SK-N-SH treated with all-trans-retinoic acid at 6 μM for 48 hours (cell line): ENCODE data around the gene PARP8.

Experiments used
- ATAC-seq: fragments of 200-7000 bp; cut with Tn5 transposase; 3 replicates; pipeline ENCODE4 v1.9.1; 2020; ENCODE audit warnings: mild to moderate bottlenecking, moderate library complexity
- ARNTL ChIP-seq: fragments of 450-650 bp; formaldehyde crosslinking; IDR thresholded peaks from 2 replicates; pipeline ENCODE4 v1.5.0; 2020; ENCODE audit warnings: low read depth, mild to moderate bottlenecking, moderate library complexity, borderline replicate concordance
- BACH2 ChIP-seq: fragments of 250-450 bp; sonication (Bioruptor Pico); IDR thresholded peaks from 2 replicates; pipeline ENCODE4 v1.9.0; 2021; ENCODE audit warnings: mild to moderate bottlenecking, borderline replicate concordance
- CSDC2 ChIP-seq: fragments of 250-450 bp; sonication (Bioruptor Pico); IDR thresholded peaks from 2 replicates; pipeline ENCODE4 v1.5.0; 2020; ENCODE audit warnings: mild to moderate bottlenecking, moderate library complexity
- ESRRG ChIP-seq: fragments of 250-450 bp; sonication (Bioruptor Pico); IDR thresholded peaks from 2 replicates; pipeline ENCODE4 v1.6.1; 2021; ENCODE audit warnings: mild to moderate bottlenecking
- GLIS3 ChIP-seq: fragments of 250-450 bp; sonication (Bioruptor Pico); IDR thresholded peaks from 2 replicates; pipeline ENCODE4 v1.5.0; 2020; ENCODE audit warnings: mild to moderate bottlenecking, moderate library complexity
- ISL1 ChIP-seq: fragments of 250-450 bp; sonication (Bioruptor Pico); IDR thresholded peaks from 2 replicates; pipeline ENCODE4 v2.1.2; 2022; ENCODE audit warnings: mild to moderate bottlenecking, moderate library complexity
- OSR1 ChIP-seq: fragments of 250-450 bp; sonication (Bioruptor Pico); IDR thresholded peaks from 2 replicates; pipeline ENCODE4 v1.8.0; 2022; ENCODE audit warnings: moderate library complexity, mild to moderate bottlenecking, inconsistent platforms
- PPARA ChIP-seq: fragments of 250-450 bp; sonication (Bioruptor Pico); IDR thresholded peaks from 2 replicates; pipeline ENCODE4 v1.5.0; 2020; ENCODE audit warnings: mild to moderate bottlenecking, borderline replicate concordance
- RARB ChIP-seq: fragments of 250-450 bp; sonication (Bioruptor Pico); IDR thresholded peaks from 2 replicates; pipeline ENCODE4 v1.8.0; 2021; ENCODE audit warnings: mild to moderate bottlenecking, moderate library complexity
- TCF4 ChIP-seq: fragments of 250-450 bp; sonication (Bioruptor Pico); IDR thresholded peaks from 2 replicates; pipeline ENCODE4 v1.8.0; 2021; ENCODE audit warnings: mild to moderate bottlenecking, moderate library complexity, borderline replicate concordance
- ZC3H10 ChIP-seq: fragments of 250-450 bp; sonication (Bioruptor Pico); IDR thresholded peaks from 2 replicates; pipeline ENCODE4 v1.5.1; 2021; ENCODE audit warnings: mild to moderate bottlenecking, moderate library complexity
- ZFP3 ChIP-seq: fragments of 250-450 bp; sonication (Bioruptor Pico); IDR thresholded peaks from 2 replicates; pipeline ENCODE4 v1.5.0; 2020; ENCODE audit warnings: mild to moderate bottlenecking, moderate library complexity
- ZFP30 ChIP-seq: fragments of 450-650 bp; formaldehyde crosslinking; IDR thresholded peaks from 2 replicates; pipeline ENCODE4 v1.5.0; 2022; ENCODE audit warnings: mild to moderate bottlenecking, moderate library complexity
- ZNF70 ChIP-seq: fragments of 450-650 bp; formaldehyde crosslinking; IDR thresholded peaks from 2 replicates; pipeline ENCODE4 v1.5.0; 2020; ENCODE audit warnings: mild to moderate bottlenecking, moderate library complexity
- ZNF8 ChIP-seq: fragments of 450-650 bp; formaldehyde crosslinking; IDR thresholded peaks from 2 replicates; pipeline ENCODE4 v1.5.0; 2020; ENCODE audit warnings: mild to moderate bottlenecking, moderate library complexity
- TF ChIP-seq, protein P1 (sequence below): fragments of 250-450 bp; sonication (Bioruptor Pico); IDR thresholded peaks from 2 replicates; pipeline ENCODE4 v1.8.0; 2021; ENCODE audit warnings: low read depth, mild to moderate bottlenecking, moderate library complexity, borderline replicate concordance
- TF ChIP-seq, protein P2 (sequence below): fragments of 250-450 bp; sonication (Bioruptor Pico); IDR thresholded peaks from 2 replicates; pipeline ENCODE4 v1.5.0; 2020; ENCODE audit warnings: mild to moderate bottlenecking, moderate library complexity
- TF ChIP-seq, protein P3 (sequence below): fragments of 250-450 bp; sonication (Bioruptor Pico); IDR thresholded peaks from 2 replicates; pipeline ENCODE4 v1.5.1; 2021; ENCODE audit warnings: mild to moderate bottlenecking, moderate library complexity
- TF ChIP-seq, protein P4 (sequence below): fragments of 250-450 bp; sonication (Bioruptor Pico); IDR thresholded peaks from 2 replicates; pipeline ENCODE4 v1.8.0; 2020; ENCODE audit warnings: mild to moderate bottlenecking, moderate library complexity, borderline replicate concordance

The PARP8 gene

DNA sequence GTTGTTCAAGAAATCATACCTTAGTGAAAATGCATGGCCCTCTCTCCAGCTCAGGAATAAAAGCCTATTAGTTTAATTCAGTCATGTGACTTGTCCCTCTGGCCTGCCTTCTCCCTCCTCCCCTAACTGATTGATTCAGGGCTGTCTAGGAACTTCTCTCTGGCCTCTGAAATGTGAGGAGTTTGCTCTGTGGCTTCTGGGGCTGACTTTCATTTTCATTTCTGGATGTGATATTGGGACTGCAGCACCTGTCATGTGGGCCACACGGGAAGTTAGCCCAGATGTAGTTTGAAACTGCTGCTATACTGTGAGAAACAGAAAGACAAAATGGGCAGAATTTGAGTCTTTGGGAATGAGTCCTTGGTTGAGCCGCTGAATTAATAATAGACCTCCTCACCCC lies 44.8 kb downstream of the PARP8 start:
- no peak for TF ChIP-seq OSR1
- TF ChIP-seq, protein P1, sequence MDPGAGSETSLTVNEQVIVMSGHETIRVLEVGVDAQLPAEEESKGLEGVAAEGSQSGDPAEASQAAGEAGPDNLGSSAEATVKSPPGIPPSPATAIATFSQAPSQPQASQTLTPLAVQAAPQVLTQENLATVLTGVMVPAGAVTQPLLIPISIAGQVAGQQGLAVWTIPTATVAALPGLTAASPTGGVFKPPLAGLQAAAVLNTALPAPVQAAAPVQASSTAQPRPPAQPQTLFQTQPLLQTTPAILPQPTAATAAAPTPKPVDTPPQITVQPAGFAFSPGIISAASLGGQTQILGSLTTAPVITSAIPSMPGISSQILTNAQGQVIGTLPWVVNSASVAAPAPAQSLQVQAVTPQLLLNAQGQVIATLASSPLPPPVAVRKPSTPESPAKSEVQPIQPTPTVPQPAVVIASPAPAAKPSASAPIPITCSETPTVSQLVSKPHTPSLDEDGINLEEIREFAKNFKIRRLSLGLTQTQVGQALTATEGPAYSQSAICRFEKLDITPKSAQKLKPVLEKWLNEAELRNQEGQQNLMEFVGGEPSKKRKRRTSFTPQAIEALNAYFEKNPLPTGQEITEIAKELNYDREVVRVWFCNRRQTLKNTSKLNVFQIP (CRISPR knock-in tag): no peak
- no peak for TF ChIP-seq ESRRG
- TF ChIP-seq, protein P2, sequence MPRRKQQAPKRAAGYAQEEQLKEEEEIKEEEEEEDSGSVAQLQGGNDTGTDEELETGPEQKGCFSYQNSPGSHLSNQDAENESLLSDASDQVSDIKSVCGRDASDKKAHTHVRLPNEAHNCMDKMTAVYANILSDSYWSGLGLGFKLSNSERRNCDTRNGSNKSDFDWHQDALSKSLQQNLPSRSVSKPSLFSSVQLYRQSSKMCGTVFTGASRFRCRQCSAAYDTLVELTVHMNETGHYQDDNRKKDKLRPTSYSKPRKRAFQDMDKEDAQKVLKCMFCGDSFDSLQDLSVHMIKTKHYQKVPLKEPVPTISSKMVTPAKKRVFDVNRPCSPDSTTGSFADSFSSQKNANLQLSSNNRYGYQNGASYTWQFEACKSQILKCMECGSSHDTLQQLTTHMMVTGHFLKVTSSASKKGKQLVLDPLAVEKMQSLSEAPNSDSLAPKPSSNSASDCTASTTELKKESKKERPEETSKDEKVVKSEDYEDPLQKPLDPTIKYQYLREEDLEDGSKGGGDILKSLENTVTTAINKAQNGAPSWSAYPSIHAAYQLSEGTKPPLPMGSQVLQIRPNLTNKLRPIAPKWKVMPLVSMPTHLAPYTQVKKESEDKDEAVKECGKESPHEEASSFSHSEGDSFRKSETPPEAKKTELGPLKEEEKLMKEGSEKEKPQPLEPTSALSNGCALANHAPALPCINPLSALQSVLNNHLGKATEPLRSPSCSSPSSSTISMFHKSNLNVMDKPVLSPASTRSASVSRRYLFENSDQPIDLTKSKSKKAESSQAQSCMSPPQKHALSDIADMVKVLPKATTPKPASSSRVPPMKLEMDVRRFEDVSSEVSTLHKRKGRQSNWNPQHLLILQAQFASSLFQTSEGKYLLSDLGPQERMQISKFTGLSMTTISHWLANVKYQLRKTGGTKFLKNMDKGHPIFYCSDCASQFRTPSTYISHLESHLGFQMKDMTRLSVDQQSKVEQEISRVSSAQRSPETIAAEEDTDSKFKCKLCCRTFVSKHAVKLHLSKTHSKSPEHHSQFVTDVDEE (CRISPR knock-in tag): no peak
- TF ChIP-seq ZNF8 (CRISPR knock-in tag): no peak
- TF ChIP-seq PPARA (CRISPR knock-in tag): no peak
- no peak for TF ChIP-seq RARB (CRISPR knock-in tag)
- no peak for TF ChIP-seq ZFP3 (CRISPR knock-in tag)
- peak; percentile 92 for ATAC-seq

DNA sequence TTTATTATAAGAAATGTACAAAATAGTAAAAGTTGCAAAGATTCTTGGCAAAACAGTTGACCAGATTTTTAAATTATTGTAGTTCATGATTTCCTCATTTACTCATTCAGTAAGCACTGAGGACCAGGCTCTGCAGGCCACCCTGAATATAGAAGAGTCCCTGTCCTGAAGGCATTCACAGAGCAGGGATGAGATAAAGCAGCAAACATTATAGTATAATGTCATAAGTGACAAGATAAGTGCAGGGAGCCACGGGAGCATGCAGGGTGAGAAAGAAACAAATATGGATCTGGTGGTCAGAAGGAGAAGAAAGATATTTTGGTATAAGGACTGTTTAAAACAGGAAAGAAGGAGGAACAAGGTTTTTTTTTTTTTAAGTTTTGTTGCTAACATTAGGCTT lies 46.0 kb downstream of the PARP8 start:
- no peak for ATAC-seq
- TF ChIP-seq, protein P3, sequence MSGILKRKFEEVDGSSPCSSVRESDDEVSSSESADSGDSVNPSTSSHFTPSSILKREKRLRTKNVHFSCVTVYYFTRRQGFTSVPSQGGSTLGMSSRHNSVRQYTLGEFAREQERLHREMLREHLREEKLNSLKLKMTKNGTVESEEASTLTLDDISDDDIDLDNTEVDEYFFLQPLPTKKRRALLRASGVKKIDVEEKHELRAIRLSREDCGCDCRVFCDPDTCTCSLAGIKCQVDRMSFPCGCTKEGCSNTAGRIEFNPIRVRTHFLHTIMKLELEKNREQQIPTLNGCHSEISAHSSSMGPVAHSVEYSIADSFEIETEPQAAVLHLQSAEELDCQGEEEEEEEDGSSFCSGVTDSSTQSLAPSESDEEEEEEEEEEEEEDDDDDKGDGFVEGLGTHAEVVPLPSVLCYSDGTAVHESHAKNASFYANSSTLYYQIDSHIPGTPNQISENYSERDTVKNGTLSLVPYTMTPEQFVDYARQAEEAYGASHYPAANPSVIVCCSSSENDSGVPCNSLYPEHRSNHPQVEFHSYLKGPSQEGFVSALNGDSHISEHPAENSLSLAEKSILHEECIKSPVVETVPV (CRISPR knock-in tag): no peak
- TF ChIP-seq CSDC2 (no peak), ZC3H10 (CRISPR knock-in tag) (no peak), PPARA (CRISPR knock-in tag) (no peak), OSR1 (no peak), TCF4 (CRISPR knock-in tag) (no peak), GLIS3 (CRISPR knock-in tag) (no peak), ZFP30 (CRISPR knock-in tag) (no peak), ZNF8 (CRISPR knock-in tag) (no peak), ZFP3 (CRISPR knock-in tag) (no peak), ESRRG (no peak), ARNTL (CRISPR knock-in tag) (no peak), BACH2 (no peak), ZNF70 (CRISPR knock-in tag) (no peak), ISL1 (CRISPR knock-in tag) (no peak)
- TF ChIP-seq, protein P1 (CRISPR knock-in tag): no peak
- TF ChIP-seq, protein P2 (CRISPR knock-in tag): no peak
- TF ChIP-seq, protein P4, sequence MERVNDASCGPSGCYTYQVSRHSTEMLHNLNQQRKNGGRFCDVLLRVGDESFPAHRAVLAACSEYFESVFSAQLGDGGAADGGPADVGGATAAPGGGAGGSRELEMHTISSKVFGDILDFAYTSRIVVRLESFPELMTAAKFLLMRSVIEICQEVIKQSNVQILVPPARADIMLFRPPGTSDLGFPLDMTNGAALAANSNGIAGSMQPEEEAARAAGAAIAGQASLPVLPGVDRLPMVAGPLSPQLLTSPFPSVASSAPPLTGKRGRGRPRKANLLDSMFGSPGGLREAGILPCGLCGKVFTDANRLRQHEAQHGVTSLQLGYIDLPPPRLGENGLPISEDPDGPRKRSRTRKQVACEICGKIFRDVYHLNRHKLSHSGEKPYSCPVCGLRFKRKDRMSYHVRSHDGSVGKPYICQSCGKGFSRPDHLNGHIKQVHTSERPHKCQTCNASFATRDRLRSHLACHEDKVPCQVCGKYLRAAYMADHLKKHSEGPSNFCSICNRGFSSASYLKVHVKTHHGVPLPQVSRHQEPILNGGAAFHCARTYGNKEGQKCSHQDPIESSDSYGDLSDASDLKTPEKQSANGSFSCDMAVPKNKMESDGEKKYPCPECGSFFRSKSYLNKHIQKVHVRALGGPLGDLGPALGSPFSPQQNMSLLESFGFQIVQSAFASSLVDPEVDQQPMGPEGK (CRISPR knock-in tag): no peak
